SW480 (cell line): ENCODE results near the gene ABCD3.
"Not testable (repeated sequence)": the region's sequence is repeated elsewhere in the genome, so short reads cannot be mapped to it uniquely, and the experiment has no call there.

Experiments
- DNase-seq: peaks from one replicate; pipeline ENCODE4 v3.0.0-alpha.2; 2016; ENCODE audit warnings: low spot score

The ABCD3 gene

DNA sequence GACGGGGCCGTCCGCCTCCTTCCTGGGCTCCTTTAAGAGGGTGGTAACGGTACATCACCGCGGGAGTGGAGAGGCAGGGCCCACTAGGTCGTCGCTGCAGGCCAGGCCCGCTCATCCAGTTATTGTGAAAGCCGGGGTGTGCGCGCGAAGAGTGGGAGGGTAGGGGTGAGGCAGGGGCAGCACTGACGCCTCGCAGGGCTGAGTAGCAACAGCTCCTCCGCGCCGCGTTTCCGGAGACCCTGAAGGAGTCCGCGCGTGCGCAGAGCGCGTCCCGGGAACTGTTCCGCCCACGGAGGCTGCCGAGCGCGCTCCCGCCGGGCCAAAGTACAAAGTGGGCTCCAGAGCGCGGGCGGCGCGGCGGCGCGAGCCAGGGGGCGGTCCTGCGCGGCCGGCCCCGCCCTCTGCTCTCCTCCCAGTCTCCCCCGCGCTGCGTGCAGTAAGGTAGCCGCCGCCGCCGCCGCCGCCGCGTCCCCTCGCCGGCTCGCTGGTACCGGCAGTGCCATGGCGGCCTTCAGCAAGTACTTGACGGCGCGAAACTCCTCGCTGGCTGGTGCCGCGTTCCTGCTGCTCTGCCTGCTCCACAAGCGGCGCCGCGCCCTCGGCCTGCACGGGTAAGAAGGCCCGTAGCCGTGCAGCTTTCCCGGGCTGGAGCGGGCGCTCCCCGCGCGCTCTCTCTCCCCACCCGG, at the start of gene ABCD3:
ABCD3 (plus strand) TSS at position 412 of the 686 bp plus-strand sequence; CDS start at position 502, 90 bp downstream.
- peak; percentile 95 for DNase-seq

DNA sequence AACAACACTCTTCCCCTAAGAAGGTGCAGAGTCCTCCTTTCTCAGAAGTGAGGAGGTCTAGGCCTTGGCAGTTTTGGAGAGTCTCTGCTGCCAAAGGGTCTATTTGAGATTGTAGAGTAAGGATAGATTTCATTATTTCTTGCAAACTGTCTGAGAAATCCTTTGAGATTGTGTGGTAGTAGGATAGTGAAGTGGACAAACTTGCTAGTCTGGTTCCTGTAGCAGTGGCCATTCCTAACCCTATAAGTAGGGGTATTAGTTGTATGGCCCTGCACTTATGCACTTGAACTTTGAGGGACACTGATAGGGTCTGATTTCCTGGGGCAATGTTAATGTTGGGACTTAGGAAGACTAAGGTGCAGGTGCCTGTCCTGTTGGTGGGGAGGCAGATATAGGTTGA, 45.4 kb upstream of the ABCD3 start:
- not testable (repeated sequence) for DNase-seq

DNA sequence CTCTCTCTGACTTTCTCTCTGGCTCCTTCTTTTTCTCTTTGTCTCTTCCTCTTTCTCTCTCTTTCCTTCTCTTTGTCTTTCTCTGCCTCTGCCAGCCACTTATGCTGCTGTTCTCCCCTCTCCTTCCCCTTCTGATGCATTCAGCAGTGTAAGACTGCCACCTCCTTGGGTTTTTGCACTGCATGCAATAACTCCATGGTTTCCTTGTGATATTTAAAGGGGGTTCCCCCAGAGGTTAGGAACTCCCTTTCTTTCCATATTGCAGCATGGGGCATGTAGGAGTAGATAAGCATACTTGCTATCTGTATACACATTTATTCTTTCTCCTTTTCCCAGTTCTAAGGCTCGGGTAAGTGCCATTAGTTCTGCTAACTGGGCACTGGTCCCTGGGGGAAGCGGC, 44.9 kb upstream of the ABCD3 start:
- DNase-seq = not testable (repeated sequence)

DNA sequence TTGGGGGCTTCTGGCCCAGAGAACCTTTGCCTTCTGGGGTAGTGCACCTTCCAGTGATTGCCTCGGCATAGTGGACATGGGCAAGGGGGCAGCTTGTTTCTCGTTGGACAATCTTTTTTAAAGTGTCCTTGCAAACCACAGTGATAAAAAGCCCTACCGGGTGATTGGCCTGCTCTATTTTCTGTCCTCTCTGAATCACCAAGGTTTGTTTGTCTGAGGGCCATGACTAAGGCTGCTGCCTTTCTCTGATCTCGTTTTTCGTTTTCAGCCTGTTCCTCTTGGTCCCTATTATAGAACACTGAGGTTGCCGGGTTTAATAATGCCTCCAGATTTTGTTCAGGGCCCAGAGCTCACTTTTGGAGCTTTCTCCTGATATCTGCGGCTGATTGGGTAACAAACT, 42.5 kb upstream of the ABCD3 start:
- DNase-seq = not testable (repeated sequence)

DNA sequence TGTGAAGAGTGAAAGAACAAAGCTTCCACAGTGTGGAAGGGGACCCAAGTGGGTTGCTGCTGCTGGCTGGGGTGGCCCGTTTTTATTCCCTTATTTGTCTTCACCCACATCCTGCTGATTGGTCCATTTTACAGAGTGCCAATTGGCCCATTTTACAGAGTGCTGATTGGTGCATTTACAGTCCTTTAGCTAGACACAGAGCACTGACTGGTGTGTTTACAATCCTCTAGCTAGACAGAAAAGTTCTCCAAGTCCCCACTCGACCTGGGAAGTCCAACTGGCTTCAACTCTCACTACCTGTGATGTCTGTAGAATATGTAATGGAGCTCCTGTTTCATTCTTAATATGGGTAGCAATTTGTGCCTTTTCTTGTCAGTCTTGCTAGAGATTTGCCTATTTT, 39.7 kb upstream of the ABCD3 start:
- not testable (repeated sequence) for DNase-seq

DNA sequence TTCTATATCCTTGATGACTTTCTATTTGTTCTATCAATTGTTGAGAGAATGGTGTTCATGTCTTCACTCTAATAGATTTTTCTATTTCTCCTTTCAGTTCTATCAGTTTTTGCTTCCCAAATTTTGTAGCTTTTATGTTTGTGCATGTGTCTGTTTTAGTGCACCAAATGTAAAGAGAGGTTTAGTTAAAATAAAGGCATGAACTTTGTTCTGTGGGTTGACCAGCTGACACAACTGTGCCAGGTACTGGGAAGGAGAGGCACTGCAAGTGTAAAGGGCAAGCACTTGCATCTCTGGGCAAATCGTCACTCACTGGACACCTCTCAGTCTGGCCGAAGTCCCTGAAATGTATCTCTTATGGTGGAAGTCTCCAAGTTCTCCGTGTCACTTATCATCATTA, 38.6 kb upstream of the ABCD3 start:
- no peak for DNase-seq

DNA sequence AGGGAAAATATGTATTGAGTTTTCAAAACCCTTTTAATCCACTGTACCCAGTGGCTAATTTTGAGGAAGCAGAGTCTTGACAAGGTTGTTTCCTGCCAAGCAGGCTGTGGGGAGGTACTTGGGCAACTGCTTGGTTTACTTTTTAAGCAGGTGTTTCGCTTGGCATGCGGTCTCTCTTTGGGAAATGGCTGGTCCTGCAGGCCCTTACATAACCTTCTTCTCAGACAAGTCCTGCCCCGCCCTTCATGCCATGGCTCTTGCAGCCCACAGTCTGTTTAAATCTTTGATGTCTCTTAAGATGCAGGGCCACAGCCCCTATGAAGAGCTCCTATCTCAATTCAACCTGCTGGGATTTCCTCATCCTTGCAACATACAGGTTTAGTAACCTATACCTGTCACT, 36.0 kb upstream of the ABCD3 start:
- no peak for DNase-seq

DNA sequence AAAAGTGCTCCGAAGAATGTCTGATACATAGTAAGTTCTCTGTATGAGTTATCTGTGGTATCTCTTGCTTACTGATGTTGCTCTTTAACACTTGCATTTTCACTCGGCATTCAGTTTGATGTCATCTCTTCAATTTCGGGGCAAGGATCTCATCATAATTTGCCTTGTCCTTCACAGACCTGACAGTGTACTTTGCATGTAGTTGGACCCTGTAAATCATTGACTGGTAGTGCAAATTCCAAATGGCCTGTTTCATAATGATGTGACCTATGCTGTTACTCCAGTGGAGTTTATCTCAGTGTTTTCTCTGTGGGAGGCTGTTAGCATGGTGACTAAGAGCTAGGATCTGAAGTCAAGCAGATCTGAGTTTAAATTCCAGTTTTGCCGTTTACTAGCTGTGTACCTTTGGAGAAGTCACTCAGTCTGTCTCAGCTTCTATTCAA, 34.2 kb upstream of the ABCD3 start:
- DNase-seq = peak; percentile 81

DNA sequence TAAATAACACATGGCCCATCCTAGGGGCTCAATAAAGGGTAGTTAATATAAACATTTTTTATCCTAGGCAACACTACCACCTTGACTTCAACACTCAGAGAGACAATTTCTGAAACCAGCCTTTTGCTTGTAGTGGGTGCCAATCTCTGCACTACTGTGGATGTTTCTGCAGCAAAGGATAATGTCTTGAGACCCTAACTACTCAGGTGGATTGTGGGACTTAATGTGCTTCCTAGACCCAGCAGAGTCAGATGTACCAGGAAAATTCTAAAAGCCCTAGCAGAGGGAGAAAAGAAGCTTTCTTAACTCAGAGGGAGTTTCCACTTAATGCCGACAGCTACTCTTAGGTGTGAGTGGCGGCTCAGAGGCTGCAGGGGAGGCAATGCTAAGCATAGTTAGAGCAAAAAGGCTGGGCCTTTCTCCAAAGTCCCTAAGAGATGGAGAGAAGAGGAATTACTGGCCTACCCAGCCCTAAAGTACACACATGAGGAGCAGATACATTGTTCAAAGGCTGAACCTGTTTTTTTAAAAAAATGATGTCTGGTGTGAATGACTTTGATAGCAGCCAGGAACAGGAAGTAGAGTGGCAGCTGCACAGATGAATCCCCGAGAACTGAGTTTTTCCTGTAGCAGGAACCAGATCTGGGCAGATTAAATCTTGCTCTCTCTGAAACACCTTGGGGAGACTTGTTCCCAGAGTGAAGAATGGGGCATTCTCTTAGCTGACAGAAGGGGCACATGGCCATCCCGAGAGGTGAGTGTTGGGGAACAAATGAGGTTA, 33.5 kb upstream of the ABCD3 start:
- DNase-seq = peak; percentile 7

DNA sequence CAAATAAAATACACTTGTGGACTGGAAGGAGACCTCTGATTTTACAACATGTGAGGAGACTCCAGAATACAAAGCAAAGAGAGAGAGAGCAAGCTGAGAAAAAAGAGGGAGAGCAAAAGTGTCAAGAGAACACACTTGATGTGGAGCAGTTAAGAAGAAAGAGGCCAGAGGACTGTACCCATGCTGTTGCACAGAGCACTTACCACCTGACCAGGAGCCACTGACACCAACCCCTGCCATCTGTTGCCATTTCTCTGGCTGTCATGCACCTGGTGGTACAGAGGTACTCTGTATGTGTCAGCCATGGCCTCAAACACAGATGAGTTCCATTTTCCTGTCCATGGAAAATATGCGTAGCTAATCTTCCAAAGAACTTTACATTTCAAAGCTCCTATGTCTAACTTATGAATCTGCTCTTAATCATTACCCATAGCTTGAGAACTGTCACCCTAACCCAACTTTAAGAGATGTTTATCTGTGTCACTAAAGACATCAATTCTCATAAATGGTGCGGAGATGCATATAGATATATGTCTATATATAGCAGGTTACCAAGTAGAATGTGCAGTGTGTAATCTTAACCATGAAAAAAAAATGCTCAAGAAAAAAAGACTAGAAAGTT, 32.8 kb upstream of the ABCD3 start:
- DNase-seq = no peak

DNA sequence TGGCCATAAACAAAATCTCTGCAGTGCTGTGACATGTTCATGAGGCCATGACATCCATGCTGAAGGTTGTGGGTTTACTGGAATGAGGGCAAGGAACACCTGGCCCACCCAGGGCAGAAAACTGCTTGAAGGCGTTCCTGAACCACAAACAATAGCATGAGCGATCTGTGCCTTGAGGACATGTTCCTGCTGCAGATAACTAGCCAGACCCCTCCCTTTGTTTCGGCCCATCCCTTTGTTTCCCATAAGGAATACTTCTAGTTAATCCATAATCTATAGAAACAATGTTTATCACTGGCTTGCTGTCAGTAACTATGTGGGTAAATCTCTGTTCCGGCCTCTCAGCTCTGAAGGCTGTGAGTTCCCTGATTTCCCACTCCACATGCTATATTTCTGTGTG, 28.9 kb upstream of the ABCD3 start:
- no peak for DNase-seq

DNA sequence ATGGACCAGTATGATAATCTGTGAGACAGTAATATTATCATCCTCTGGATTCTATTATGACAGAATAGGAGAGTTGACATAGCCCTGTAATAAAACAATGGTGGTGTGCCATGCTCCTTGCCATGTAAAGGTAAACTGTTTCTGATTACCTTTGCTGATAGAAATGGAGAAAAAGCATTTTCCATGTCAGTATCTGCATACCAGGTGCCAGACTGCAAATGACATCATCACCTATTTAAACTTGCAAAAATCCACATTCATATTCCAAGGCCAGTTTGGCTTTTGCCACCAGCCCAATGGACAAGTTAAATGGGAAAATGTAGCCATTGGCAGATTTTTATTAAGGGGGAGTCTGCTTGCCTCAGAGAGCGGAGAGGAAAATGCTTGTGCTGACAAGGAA, 23.9 kb upstream of the ABCD3 start:
- no peak for DNase-seq

DNA sequence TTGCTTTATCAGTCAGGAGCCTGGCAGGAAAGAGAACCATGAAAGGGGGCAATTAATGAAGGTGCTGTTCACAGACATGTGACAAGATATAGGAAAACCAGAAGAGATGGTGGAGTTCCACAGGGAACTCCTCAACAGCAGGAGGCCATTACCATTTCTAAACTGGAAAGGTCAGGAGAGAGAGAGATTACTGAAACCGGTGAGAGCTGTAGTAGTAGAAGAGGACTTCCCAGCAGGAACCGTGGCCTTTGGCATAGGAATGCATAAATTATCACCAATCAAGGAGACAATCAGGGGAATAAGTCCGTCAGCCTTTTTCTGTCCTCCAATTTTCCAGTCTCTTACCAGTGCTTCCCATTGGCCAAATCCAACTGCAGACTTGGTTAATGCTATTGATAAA, 23.0 kb upstream of the ABCD3 start:
- DNase-seq = no peak

DNA sequence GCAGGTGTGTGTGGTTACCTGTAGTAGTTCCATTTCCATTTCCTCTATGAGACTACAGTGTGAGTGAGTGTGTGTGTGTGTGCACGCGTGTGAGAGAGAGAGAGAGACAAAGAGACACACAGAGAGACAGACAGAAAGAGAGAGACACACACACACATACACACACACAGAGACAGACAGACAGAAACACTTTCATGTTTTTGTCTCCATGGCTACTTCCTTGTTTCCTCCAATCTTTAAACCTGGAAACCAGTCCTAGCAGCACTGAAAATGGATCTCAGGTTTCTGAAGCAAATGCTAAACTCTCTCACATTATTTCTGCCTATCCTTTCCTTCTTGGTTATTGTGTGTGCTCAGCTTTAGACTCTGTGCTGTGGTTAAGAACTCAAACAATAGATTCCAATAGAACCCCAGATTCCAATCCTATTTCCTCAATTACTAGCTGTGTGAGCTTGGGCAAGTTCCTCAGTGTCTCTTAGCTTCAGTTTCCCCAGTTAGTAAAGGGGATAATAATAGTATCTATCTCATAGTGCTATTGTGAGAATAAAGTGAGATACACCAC, 22.4 kb upstream of the ABCD3 start:
- DNase-seq = no peak

DNA sequence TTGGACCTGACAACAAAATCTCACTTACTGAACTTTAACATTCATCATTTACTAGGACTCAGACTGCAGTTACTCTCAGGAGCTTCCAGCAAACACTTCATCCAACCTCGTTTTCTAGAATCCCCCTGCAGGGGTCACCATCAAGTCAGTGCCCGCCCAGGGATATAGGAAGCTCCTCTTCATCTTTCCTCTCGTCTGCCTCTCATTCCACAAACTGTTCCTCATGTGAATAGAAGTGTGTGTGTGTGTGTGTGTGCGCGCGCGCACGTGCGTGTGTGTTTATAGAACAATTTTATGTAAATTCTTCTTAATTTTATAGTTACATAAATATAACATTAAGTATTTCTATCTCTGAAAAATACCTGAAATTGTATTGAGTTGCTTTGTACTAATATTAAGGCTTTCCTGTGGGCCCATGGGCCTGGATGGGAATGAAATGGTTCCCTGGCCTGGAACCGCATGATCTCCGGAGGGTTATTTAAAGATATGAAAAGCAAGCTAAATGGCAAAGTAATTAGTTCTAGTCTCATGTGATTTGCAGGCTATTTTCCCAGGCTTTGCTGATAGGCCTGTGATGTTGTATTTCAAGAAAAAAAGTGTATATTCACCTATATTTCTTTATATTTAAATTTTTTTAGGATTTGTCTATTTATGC, 21.7 kb upstream of the ABCD3 start:
- no peak for DNase-seq

DNA sequence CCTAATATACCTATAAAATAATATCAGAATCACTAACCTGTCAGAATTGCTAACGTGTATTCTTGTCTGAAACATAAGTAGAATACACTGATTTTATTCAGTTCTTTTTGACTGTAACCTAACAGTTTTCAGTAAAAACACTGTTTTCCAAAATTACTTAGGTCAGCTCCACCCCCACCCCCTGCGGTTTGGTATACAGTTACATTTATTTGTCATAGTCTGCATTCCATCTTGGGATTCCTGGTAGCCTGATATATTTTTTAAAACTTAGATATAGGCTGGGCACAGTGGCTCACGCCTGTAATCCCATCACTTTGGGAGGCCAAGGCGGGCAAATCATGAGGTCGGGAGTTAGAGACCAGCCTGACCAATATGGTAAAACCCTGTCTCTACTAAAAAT, 19.8 kb upstream of the ABCD3 start:
- no peak for DNase-seq

DNA sequence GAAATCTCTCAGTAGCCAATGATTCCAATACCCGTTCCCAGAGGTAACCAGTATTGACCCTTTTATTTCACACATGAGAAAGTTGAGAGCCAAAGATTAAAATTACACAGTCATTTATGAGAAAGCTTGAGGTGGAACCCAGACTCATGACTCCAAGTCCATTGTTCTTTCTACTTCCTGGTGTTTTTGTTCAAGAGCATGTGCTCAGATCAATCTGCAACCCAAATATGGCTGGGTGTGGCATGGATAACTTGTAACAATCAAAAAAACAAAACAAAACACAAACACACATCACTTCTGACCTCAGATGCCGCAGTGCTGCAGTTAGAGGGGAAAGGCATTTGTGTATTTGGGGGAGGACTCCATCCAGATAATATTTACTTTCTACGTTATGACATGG, 18.7 kb upstream of the ABCD3 start:
- DNase-seq = no peak

DNA sequence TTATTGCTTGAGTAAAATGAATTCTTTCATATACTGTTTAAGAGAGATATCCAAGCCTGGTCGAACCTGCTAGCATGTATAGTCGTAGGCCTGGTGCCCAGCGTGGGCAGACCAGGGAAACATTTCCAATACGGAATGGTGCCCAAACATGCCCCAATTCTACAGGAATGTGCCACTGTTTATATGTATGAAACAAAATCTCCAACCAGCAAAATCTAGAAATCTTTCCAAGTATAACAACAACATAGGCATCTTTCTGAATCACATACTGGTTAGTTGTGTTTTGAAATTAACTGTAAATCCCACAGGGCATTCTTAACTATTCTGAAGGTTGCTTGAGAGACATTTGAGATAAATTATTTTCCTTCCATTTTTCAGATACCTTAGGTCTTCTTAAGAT, 17.0 kb upstream of the ABCD3 start:
- DNase-seq = no peak

DNA sequence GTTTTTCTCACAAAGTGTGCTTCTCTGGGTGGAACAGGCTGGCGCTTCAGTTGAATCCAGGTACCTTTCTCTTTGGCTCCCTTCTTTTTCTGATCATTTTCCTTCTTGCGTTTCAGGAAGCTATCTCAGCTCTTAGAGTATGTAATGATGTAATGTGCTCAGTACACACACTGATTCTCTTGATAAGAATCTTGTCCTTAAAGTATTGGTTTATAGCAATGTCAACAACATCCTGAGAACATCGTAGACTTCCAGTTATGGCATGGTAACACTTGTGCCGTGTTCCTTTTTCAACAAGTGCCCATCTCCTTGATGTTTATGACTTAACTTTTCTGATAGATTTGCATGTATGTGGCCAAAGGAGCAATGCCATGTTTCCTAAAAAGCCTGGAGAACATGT, 11.7 kb upstream of the ABCD3 start:
- no peak for DNase-seq

DNA sequence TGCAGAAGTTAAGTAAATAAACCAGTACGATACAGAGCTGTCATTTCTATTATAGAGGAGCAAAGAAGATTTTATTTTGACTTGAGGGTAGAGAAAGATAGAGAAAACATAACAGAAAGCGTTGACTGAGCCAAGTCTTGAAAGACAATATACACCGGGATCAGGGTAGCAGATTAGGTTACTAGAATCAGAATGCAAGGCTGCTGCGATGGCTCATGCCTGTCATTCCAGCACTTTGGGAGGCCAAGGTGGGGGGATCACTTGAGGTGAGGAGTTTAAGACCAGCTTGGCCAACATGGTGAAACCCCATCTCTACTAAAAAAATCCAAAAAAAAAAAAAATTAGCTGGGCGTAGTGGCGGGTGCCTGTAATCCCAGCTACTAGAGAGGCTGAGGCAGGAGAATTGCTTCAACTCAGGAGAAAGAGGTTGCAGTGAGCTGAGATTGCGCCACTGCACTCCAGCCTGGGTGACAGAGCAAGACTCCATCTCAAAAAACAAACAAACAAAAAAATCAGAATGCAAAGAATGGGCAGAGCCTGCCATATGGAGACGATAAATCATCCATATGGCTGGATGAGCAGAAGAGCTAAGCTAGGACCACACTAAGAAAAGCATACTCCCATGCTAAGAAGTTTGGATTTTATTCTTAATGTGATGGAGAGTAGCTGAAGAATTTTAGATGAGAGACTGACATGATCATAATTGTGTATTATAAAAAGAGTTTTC, 9.9 kb upstream of the ABCD3 start:
- DNase-seq = no peak

DNA sequence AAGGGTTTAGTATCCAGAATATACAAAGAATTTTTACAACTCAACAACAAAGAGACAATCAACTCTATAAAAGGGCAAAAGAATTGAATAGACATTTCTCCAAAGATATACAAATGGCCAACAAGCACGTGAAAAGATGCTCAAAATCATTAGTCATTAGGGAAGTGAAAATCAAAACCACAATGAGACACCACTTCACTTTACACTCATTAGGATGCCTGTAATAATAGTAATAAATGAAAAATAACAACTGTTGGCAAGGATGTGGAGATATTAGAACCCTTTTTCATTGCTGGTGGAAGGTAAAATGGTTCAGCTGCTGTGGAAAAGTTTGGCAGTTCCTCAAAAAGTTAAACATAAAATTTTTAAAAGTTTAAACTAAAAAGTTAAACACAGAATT, 7.0 kb upstream of the ABCD3 start:
- DNase-seq = no peak

DNA sequence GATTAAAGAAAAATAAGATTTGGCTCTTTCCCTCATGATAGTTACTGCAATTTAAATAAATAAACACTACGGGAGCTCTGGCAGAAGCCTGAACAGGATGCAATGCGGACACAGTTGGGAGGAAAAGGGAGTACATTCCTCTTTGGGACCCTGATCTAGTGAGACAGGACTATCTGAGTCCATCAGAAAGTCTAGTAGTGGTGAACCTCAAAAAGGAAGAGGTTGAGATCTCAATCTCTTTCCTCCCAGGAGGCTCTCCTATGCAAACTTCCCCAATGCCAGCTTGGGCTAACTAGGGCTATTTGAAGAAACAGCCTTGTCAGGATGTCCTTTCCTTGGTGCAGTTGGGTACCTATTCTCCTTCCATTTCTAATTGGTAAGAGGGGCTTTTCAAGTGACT, 4.9 kb upstream of the ABCD3 start:
- no peak for DNase-seq
